NCI-H524 treated with DMSO at 0.1 percent for 48 hours (cell line): ENCODE data around the gene CD52.
A peak's percentile ranks its signal among the peaks of the same experiment; 100 is the strongest.

Experiments
- DNase-seq: peaks from one replicate; lab custom pipeline; 2025; lab: John Stamatoyannopoulos, UW

Gene CD52, protein sequence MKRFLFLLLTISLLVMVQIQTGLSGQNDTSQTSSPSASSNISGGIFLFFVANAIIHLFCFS

GRCh38 chr1:26317612-26318337 lies at the start of gene CD52:
CD52 (plus strand) TSS chr1:26317958; CDS start chr1:26318018, 60 bp downstream.
- DNase-seq, result no peak

DNA sequence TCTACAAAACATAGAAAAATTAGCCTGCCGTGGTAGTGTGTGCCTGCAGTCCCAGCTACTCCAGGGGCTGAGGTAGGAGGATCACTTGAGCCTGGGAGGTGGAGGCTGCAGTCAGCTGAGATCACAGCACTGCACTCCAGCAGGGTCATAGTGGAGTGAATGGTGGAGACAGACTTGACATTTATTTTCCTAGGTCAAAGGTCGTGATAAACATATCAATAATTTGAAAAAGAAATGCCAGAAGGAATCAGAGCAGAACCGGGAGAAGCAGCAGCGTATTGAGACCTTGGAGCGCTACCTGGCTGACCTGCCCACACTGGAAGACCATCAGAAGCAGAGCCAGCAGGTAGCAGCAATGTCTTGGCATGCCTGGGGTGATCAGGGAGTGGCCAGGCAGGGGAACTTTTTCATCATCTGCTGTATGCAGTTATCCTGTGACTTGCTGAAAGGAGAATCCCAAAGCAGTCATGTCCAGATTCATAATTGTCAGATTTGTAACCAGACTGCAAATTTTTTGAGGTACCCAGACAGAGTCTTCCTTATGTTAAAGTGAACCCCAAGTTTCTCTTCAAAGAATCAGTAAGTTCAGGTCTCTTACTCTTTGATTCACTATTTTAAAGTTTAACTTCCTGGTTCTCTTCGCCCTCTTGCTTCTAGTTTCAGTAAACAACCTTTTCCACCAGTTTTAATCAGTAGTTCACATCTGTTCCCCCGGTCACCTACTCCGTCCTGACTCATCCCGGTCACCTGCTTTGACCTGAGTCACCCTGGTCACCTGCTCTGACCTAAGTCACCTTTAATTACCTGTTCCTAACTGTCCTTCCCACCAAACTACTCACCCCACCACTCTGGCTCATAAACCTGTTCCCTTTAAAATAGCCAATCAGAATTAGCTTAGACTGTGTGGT lies 49.2 kb upstream of the CD52 start:
- DNase-seq, result no peak

DNA sequence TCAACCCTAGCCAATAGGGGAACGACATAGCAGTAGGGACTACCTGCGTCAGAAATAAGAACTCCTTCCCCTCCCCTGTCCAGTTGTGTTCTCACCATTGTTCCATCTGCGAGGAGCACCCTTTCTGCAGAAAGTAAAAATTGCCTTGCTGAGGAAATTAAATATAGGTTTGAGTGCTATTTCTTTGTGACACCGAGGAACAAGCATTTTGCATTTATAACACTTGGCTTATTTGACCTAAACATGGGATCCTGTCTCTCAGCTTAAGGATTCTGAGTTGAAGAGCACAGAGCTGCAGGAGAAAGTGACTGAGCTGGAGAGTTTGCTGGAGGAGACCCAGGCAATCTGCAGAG lies 48.6 kb upstream of the CD52 start:
- no peak for DNase-seq

DNA sequence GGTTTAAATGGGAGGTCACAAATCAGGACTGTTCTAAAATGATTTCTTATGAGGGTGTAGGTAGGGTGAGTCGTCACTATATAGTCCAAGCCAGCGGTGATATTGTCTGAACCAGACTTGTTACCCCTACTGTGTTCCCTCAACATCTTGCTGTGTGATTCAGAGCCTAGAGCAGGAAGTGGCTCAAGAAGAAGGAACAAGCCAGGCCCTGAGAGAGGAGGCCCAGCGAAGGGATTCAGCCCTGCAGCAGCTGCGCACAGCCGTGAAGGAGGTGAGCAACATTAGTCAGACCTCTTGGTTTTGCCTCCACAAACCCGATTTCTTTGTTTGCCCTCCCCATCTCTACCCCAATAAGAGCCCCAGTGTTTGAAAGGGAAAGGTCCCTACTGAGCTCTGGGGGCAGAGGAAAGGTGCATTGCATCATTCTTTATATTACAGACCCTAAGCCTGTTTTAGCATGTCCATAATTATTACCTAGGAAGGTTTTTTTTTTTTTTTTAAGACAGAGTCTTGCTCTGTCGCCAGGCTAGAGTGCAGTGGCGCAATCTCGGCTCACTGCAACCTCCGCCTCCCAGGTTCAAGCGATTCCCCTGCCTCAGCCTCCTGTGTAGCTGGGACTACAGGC lies 42.8 kb upstream of the CD52 start:
- no peak for DNase-seq

GRCh38 chr1:26275580-26276431 lies 42.0 kb upstream of the CD52 start:
- DNase-seq, result no peak

DNA sequence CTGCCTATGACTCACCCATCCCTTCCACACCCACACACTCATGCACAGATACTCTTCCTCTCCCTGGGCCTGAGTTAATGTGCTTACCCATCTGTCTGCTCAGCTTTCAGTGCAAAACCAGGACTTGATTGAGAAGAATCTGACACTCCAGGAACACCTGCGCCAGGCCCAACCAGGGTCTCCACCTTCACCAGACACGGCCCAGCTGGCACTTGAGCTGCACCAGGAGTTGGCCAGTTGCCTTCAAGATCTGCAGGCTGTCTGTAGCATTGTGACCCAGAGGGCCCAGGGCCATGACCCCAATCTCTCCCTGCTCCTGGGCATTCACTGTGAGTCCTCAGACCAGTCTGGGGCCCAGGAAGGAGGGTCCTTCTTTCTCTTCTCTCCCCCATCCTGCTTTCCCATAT lies 41.3 kb upstream of the CD52 start:
- DNase-seq, result no peak

DNA sequence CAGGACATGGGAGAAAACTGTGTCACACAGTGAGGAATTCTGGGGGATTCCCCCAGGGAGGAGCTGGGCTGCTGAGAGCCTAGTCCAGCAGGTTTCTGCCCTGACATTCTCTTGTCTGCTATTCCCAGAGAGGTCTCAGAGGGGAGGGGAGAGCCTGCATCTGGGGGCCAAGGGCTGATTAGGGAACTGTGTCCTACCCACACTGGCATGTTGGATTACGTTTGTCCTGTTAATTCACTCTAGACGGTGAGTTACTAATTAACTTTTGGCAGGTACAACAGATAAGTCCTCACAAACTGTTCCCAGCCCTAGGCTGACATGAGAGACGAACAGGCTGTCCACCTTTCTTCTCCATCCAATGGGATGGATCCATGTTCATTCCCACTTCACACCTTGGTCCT lies 40.5 kb upstream of the CD52 start:
- no peak for DNase-seq

DNA sequence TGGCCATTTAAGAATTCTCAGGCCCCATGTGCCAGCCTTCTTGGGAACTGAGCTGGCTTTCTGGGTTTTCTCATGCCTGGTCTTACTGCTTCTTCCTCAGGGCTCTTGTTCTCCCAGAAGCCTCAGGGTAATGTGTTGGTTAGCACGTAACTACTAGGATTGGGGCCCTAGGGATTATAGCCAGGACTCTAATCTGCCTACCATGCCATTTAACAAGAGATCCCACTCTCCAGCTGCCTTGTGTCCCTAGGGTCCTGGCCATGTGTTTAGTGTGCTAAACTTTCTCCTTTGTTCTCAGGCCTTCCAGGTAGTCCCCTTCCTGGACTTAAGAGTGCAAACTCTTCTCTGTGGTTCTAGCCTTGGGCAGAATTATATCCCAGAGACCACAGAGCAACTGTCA lies 40.0 kb upstream of the CD52 start:
- no peak for DNase-seq

DNA sequence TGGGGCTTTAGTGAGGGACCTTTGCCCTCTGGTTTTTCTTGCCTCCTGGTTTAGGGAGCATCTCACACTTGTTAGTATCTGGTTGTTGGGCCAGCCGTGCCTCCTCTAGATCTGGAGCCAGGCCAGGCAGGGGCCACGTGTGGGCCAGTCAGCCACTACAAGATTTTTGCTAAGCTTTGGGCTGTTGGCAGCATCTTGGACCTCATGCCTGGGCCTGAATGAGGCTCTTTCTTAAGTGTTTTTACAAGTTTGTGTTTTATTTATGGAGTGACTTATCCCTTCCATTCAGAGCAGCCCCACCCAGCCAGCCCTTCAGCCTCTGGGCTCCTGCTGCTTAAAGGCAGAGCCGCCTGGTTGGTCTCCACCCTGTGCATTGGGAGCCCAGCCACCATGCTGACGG lies 39.5 kb upstream of the CD52 start:
- no peak for DNase-seq

GRCh38 chr1:26278724-26279455 lies 38.9 kb upstream of the CD52 start:
- peak; percentile 69 for DNase-seq

DNA sequence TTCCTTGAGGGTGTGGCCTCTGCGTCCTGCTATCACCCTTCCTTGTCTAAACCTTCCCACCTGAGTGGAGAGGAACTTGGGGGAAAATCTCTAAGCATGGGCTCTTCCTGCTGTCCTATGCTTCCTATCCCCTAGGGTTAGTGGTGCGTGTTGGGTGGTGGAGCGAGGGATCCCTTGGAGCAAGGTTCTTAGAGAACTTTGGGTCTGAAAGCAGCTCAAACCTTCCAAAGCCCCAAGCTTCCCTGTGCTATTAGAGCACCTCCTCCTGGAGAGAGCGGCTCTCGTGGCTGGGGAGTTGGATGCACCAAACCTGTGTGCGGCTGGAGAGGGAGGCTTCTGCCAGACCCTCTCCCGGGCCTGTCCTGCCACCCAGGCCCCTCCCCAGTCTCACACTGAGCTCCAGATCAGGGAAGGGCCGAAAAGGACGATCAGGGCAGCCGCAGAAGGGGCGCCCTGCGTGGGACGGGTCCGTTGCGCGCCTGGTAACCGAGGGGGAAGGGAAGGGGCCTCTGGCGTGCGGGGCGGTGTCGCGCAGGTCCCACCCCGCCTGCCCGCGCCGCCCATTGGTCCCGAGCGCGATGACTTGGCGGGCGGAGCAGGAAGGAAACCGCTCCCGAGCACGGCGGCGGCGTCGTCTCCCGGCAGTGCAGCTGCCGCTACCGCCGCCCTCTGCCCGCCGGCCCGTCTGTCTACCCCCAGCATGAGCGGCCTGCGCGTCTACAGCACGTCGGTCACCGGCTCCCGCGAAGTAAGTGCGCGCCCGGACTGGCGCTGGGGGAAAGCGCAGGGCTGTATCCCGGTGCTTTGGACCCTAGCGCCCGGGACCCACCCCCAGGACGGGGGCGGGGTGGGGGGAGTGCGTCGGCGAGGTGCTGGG lies 38.1 kb upstream of the CD52 start, which contains the start of gene SH3BGRL3:
SH3BGRL3 (plus strand) TSS at position 631 of the 877 bp plus-strand sequence; CDS start at position 701, 70 bp downstream.
- peak; percentile 15 for DNase-seq

DNA sequence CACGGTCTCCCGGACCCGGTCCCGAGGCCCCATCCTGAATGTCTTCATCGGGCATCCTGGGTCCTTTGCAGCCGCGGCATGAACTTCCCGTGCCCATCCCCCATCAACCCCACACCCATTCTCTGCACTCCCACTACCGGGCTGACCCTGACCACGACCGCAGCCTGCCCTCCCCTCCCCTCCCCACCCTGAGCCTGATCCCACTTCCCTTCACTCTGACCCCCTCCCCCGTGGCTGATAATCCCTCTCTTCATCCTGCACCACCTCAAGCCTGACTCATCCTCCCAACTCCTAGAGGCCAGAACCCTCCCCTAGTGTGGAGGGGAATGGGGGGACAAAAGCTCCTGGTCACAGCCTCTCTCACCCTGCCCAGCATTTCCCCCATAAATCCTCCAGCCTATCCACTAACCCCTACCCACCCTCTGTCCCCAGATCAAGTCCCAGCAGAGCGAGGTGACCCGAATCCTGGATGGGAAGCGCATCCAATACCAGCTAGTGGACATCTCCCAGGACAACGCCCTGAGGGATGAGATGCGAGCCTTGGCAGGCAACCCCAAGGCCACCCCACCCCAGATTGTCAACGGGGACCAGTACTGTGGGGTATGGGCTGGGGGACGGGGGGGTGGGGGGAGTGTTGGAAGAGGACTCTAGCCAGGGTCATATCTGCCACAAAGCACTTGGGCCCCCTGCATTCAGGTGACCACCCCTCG lies 37.3 kb upstream of the CD52 start:
- no peak for DNase-seq

DNA sequence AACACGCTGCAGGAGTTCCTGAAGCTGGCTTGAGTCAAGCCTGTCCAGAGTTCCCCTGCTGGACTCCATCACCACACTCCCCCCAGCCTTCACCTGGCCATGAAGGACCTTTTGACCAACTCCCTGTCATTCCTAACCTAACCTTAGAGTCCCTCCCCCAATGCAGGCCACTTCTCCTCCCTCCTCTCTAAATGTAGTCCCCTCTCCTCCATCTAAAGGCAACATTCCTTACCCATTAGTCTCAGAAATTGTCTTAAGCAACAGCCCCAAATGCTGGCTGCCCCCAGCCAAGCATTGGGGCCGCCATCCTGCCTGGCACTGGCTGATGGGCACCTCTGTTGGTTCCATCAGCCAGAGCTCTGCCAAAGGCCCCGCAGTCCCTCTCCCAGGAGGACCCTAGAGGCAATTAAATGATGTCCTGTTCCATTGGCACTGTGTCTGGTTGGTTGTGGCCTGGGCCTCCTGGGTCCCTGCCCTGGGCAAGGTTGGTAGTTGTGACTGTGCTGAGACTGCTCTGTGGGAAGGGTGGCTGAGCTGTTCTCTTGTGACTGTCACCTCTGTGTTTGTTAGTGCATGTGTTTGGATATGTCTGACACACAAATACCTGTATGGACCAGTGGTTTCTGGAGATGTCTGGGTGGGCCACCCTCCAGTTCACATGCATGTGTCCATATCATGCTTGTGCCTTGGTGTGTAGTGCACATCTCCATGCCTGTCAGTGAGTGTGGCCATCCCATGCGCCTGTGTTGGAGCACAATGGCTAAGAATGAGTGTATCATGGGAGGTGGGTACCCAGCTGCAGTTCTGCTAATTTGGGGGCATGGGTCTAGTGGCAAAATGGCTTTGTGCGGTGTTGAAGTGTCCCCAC lies 36.4 kb upstream of the CD52 start:
- DNase-seq, result no peak

DNA sequence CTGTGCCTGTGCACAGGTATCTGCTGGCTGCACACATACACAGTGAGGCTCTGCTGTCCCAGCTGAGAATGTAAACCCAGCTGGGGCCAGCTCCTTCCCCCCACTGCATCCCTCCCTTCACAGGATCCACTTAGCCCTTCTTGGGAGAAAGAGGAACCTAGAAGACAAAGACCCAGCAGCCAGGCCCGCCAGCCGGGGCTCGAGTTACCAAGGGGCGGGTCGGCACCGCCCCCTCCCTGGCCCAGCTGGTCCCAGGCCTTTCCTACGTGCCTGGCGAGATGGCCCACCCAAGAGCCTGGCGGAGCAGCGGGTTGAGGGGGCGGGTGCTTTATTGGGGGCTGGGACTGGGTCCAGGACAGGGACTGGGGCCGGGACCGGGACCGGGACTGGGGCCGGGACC lies 35.8 kb upstream of the CD52 start:
- peak; percentile 14 for DNase-seq

DNA sequence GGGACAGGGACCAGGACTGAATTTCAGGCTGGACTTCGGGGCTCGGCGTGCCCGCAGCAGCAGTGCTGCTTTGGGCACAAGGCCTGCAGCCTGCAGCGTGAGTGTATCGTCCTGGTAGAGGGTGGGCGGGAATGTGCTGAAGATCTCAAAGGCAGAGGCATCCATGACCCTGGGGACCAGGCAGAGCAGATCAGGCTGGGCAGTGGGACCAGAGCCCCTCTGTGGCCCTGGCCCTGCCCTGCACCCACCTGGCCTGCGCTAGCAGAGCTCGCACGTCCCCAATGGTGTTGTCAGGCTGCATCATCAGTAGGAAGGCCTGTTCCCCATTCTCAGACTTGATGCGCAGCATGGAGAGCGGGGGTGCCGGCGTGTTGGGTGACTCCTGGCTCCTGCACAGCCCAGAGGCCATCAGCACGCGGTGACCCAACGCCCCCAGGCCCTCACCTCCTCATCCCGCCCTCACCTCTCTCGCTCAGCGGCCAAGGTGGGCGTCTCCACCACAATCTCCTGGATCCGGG lies 35.3 kb upstream of the CD52 start:
- DNase-seq, result no peak

DNA sequence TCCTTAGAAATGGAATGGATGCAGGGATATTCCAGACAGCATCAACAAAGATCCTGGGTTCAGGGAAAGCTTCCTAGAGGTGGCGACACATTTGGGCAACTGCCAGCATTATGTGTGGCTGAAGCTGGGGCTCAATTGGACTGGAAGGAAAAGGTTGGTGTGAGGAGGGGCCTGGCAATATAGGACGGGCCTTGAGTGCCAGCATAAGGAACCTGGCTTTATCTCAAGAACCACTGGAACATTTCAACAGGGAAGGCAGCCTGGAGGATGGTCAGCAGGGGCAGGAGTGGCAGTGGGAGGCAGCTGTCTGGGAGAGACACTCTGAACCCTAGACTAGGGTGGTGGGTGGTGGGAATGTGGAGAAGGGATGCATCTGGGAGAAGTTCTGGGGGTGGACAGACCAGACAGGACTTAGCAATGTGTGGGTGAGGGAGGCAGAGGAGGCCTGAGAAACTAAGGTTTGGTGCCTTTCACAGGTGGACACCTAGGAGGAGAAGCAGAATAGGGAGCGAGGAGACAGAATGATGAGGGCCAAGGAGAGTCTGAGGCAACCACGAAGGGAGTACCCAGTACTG lies 34.4 kb upstream of the CD52 start:
- DNase-seq, result no peak

DNA sequence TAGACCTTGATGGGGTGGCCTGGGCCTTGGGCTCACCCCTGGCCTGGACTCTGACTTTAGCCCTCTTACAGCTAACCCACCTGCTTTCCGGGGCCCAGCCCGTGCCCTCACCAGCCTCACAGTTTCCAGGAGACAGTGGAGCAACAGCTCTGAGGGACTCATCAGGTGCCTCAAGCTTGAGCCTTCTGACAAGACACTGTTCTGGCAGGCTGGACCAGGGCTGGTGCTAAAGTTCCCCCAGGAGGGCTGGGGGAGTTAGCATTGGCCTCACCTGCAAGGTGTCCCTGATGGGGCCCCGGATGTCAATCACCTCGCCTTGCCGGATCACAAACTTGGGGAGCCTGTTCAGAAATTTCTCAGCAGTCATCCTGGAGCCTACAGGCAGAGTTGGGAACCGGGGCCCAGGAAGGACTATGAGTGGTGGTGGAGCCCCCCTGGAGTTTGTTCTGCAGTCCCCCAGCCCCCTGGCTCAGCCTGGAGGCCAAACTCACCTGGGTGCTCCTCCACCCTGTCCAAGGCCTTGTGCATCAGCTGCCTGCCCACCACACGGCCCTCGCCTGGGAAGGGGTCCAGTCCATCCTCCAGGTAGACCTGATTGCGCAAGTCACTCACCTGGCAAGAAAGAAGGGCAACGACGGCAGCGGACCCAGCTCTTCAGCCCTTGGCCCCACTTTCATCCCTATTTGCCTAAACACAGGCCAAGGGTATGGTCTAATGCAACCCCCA lies 33.7 kb upstream of the CD52 start:
- DNase-seq, result no peak
